ENCODE results near the gene TRABD.

Gene TRABD

DNA sequence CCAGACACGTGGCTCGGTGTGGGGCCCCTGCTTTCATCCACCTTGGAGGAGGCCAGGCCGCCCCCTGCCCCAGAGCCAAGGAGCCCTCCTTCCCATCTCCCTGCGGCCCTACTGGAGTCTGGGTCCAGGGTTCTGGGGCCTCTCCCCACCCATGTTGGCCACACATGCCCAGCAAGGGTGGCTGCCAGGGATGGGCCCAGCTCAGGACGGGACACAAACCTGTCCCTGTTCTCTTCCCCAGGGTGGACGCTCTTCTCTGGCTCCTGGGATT, 10.6 kb upstream of the TRABD start:
- no peak for DNase-seq (ENCODE audit: low read depth)

DNA sequence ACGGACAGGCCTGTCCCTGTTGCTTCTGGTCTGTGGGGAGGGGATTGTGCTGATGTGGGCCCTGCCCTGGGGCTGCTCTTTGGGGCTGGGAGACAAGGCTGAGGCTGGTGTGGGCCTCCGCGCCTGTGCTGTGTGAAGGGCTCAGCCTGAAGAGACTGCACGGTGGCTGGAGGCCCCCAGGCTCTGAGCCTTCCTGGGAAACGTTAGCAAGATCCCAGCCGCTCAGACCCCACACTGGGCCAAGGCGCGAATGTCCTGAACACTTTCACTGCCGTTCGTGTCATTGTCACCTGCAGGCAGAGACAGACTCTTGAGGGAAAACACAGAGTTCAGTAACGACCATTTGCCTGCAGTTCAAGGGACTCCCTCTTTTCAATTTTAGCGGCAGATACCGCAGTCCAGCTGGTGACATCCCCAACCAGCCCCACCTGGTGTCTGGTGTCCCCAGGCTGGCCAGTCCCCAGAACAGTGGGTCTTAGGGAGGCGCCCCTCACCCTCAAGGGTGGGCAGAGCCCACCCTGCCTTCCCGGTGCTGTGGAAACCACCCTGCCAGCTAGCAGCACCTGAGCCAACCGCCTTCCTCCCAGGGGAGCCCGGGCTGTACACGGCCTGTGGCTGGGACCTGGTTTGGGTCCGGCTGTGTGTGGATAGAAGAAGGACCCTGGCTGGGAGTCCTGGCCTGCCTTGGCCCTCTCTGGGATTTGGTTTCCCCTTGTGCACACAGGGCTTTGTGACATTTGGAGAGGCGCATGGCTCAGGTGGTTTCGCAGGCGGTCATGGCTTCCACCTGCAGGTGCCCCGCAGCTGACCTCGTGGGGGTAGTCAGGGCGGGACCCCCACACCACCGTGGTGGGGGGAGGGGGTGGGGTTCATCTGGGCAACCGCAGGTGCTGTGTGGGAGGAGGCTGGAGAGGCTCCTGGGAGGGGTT, 9.5 kb upstream of the TRABD start:
- no peak for DNase-seq (ENCODE audit: low read depth)

DNA sequence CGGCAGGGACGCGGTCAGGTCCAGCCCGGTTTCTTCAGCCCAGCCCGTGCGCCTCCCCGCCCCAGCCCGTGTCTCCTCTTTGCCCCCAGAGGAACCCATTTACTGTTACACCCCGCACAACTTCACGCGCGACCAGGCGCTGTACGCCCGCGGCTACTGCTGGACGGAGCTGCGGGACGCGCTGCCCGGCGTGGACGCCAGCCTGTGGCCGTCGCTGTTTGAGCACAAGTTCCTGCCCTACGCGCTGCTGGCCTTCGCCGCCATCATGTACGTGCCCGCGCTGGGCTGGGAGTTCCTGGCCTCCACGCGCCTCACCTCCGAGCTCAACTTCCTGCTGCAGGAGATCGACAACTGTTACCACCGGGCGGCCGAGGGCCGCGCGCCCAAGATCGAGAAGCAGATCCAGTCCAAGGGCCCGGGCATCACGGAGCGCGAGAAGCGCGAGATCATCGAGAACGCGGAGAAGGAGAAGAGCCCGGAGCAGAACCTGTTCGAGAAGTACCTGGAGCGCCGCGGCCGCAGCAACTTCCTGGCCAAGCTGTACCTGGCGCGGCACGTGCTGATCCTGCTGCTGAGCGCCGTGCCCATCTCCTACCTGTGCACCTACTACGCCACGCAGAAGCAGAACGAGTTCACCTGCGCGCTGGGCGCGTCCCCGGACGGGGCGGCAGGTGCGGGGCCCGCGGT, 8.7 kb upstream of the TRABD start:
- DNase-seq (ENCODE audit: low read depth): no peak

DNA sequence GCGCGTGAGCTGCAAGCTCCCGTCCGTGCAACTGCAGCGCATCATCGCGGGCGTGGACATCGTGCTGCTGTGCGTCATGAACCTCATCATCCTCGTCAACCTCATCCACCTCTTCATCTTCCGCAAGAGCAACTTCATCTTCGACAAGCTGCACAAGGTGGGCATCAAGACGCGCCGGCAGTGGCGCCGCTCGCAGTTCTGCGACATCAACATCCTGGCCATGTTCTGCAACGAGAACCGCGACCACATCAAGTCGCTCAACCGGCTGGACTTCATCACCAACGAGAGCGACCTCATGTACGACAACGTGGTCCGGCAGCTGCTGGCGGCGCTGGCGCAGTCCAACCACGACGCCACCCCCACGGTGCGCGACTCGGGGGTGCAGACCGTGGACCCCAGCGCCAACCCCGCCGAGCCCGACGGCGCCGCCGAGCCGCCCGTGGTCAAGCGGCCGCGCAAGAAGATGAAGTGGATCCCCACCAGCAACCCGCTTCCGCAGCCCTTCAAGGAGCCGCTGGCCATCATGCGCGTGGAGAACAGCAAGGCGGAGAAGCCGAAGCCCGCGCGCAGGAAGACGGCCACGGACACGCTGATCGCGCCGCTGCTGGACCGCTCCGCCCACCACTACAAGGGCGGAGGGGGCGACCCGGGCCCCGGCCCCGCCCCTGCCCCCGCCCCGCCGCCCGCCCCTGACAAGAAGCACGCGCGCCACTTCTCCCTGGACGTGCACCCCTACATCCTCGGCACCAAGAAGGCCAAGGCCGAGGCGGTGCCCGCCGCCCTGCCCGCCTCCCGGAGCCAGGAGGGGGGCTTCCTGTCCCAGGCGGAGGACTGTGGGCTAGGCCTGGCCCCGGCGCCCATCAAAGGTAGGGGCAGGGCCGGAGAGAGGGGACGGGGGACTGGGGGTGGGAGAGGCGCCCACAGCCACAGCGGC, 7.9 kb upstream of the TRABD start:
- no peak for DNase-seq (ENCODE audit: low read depth)

DNA sequence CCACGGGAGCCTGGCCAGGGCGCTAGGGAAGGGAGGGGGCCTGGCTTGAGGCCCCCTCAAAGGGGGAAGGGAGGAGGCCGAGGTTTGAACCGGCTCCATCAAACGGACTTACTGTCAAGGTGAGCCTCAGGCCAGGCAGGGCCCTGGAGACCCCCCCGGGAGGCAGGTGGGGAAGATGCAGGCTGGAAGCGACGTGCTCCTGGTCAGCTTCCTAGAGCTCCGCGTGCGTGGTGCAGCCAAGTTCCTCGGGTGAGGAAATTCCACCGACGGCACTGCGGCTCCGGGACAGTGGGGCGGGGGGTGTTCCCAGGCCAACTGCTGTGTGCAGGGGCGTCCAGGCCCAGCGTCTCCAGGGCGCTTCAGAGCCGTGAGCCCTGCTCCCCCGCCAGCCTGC, 7.2 kb upstream of the TRABD start:
- no peak for DNase-seq (ENCODE audit: low read depth)

DNA sequence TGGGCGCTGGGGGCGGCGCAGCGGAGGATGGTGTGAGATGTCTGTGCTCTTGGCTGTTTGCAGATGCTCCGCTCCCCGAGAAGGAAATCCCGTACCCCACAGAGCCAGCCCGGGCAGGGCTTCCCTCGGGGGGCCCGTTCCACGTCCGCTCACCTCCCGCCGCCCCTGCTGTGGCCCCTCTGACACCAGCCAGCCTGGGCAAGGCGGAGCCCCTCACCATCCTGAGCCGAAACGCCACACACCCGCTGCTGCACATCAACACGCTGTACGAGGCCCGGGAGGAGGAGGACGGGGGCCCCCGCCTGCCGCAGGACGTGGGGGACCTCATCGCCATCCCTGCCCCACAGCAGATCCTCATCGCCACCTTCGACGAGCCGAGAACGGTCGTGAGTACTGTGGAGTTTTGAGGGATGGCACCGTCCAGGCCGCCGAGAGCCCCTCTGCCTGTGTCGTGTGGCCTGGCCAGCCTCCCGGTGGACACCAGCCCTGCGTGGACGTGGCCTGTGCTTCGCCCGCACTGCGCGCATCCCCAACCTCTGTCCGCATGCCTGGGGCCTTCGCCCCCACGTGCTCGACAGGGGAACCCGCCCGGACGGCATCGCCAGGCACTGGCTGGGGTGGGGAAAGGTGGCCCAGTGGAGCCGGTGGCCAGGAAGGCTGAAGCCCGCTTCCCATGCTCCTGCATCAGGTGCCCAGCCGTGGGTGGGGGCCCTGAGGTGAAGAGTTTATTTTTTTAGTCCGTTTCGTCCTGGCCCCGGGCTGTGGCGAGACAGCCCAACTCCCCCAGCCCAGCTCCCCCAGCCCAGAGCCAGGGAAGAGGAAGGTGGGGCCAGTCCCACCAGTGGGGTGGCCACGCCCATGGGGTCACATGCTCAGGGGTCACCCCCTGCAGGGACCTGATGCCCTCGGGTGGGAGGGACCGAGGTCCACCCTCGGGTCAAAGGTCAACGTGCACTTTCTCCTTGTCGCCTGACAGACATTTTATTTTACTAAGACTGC, 6.5 kb upstream of the TRABD start:
- DNase-seq (ENCODE audit: low read depth): no peak

DNA sequence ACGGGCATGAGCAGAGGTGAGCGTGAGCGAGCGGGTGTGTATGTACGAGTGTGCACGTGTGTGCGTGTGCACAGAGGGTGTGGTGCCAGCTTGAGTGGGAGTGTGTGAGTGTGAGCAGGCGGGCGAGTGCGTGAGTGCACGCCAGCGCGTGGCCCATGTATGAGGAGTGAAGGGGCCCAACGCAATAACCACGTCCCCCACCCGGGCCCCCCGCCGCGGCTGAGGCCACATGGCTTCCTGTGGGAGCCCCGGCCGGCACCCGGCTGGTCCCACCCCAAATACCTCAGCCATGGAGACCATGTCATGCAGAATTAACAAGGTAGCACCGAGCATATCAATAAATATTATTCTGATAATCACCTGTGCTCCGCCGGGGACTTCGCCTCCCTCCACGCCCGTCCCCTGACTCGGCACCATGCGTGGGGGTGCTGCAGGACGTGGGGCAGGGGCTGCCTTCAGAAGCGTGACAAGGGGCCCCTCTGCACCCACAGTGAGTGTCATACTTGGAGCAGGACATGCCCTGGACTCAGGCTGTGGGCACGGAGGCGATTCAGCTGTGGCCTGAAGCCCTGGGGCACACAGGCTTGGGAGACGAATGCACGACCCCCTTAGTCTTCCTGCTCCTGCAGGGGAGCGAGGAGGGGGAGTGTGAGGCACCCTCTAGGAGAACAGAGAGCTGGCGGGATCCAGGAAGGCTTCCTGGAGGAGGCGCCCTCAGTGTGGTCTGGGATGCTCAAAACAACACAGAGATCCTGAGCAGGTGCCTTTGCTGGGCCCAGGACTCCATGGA, 5.6 kb upstream of the TRABD start:
- no peak for DNase-seq (ENCODE audit: low read depth)

DNA sequence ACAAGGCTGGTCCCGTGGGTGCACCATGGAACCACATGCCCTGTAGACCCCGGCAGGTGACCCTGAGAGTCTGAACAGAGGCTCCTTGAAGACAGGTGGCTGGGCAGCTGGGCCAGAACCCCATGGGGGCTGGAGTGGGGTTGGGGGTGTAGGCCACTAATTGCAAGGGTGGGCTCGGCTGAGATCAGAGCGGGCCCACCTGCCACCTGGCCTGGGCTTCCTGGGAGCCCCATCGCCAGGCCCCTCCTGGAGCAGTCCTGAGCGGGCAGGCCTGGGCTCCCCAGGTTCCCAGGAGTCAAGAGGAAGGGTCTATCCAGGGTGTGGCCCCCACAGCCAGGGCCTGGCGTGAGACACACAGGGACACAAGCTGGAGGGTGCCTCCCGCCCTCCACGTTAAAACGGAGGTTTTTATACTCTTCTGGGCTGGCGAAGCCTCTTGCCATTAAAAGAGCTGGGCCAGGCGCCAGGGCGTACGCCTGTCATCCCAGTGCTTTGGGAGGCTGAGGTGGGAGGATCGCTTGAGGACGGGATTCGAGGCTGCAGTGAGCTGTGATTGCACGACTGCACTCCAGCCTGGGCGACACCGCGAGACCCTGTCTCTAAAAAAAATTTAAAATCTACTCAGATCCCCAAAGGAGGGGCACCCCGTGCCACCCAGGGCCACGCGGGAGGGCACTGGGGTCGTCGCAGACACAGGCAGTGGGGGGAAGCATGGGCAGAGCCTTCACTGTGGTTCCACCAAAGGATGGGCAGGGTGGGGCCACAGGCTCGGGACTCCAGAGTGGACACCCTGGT, 4.8 kb upstream of the TRABD start:
- DNase-seq (ENCODE audit: low read depth): no peak

DNA sequence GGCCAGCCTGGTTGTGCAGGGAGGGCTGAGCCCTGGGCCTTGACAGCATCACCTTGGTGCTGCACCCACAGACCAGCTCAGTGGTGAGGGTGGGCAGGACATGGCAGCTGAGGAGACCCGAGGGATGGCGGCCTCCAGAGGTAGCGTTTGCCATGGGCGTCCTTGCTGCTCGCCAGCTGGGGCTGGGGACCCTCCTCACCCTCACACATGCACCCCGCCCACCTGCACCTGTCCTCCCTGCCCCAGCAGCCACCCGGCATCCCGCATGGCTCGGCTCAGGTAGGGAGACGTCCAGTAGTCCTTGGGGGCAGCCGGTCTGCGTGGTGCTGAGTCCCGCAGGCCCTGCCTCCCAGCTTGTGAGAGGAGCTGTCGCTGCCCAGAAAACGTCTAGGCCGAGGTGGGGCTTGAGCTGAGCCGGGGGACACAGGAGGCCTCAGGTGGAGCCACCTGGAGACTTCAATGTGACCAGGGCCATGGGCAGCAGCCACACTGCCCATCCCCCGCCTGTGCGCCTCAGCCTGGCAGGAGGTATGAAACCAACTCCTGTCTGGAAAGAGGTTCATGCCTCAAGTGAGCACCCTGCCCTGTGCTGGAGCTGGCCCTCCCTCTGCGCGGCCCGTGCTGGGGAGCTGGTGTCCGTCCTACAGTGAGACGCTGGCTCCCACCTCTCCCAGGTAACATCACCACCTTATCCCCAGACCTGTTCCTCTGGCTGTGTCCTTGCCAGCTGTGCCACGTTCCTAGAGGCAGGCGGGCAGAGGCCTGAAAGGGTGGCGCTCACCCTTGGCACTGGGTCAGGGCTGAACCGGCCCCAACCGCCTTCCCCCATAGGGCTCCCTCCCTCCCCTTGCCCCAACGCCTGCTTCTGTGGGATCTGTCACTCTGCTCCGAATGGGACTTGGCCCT, 3.3 kb upstream of the TRABD start:
- no peak for DNase-seq (ENCODE audit: low read depth)

DNA sequence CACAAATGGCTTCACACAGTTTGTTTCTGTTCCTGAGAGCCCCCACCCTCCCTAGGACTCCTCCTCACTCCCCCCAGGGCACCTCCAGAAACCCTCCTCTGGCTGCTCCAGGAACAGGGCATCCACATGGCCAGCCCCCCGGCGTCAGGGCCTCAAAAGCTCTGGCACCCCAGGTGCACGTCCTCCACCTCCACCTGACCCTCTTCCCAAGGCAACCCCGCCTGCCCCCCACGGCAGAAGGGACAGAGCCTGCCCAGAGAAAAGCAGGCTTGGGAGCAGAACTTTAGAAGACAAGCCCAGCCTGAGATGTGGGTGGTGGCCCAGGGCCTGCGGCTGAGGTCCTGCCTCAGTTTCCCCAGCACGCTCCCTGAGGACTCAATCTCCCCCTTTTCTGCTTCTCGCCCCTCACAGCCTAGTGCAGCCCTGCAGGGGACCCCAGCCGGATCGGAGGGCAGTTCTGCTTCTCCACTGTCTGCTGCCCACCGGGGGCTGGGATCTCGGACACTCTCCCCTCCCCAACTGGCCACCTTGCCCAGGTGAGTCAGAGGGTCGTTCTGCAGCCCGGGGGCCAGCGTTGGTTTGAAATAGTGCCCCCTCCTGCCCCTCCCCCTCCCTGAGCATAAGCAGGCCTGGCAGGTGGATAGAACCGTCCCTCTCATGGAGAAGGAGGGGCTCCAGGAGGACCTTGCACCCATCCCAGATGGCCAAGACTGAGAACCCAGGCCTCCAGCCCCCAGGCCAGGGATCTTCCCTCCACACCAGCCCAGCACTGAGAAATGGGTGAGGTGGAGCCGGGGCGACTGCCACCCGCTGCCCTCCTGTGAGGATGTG, 2.4 kb upstream of the TRABD start:
- DNase-seq (ENCODE audit: low read depth): no peak

DNA sequence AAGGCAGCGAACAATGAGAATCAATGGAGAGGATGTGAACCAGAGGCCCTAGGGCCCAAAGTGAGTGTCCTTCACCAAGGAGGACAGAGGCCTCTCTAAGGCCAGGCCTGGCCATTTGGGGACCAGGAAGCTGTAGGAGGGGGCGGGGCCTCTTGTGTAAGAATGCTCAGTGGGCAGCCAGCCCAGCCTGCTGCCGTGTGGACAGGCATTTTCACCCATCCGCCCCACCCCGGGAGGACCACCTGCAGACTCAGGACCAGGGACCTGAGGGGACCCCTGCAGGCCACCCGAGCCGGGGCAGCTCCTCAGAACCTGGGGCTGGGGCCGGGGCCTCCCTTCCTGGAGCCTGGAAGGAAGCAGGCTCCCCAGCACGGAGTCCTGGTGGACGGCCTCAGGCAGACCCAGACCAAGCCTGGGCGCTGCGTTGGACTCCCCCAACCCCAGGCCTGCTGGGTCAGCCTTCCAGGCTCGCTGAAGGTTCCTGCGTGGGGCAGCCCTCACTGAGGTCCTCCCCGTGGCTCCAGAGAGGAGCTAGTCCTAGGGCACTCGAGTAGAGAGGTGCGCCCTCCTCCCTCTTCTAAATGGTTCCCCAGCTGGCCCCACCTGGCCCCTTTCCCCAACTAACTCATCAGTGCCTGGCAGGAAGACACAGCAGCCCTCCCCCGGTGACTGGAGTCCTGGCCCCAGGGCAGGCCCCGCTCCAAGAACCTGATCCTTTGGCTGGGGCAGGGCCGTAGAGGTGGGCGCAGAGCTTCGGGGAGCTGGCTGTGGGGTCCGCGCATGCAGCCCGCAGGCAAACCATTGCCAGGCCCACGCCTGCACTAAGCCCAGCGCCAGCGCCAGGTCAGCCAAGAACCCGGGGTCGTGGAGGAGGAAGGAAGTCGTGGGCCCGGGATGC, 1.5 kb upstream of the TRABD start:
- no peak for DNase-seq (ENCODE audit: low read depth)

DNA sequence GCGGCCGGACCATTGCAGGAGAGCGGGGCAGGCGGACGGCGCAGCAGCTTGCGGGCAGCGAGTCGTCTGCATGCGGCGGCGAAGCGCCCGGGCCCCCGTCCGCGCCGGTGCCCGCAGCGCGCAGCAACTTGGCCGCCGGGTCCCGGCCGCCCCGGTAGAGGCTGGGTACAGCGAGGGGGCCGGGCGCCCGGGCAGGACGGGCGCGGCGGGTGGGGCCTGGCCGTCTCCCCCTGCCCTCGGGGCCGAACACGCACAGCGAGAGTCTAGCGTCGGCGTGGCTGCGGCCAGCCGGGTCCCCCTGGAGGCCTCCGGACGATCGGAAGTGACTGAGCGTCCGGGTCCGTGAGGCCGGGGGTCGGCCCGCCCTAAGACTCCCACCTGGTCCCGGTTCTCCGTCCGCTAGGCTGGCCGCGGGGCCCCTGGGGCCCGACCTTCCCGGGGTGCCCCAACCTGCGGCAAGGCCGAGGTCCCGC, 775 bp upstream of the TRABD start:
- no peak for DNase-seq (ENCODE audit: low read depth)

DNA sequence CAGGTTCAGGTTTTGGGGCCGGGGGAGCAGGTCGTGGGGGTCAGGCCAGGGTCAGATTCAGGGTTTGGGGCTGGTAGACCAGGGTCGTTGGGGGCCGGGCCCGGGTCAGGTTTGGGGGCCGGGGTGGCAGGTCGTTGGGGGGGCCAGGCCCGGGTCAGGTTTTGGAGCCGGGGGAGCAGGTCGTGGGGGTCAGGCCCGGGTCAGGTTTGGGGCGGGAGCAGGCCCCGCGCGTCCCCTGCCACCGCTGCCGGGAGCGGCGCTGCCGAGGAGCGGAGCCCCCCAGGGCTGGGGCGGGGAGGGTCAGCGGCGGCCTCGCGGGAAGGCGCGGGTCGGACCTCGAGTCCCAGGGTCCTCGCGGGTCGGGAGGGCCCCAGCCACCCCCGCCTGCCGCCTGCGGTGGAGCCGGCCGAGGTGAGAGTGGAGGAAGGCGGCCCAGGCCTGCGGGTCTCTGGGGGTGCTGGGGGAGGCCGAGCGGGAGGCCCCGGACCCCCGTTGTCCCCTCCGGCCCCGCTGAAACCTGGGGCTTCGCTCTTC, 535 bp downstream of the TRABD start:
- no peak for DNase-seq (ENCODE audit: low read depth)

DNA sequence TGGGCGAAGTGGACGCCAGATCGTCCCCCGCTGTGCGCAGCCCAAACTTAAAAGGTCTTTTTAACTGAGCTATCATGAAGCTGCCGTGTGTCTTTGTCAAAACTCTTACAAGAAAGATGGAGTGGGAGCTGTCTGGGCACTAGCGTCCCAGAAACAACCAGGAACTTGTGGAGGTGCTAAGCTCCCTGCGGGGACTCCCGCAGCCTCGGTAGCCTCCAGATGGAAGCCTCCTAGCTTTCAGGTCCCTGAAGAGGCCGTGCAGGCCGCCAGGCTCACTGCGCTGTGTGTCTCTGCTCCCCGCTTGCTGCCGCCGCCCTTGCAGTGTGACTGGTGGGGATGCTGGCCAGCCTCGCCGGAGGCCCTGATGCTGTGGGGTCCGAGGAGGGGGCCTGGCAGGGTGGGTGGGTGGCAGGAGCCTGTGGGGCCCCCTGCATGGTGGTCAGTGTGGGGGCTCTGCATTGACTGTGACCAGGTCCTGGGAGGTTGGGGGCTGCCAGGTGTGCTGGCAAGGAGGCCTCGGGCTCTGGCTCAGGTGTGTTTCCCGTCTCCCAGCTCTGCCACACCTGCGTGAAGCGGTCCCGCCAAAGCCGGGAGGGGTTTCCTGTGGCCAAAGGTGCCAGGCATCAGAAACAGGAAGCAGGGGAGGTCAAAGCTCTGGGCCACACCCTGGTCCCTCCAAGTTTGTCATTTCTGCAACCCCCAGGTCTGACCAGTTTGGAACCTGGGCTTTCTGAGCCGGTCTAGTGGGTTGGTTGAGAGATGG, 1.2 kb downstream of the TRABD start:
- DNase-seq (ENCODE audit: low read depth): no peak

DNA sequence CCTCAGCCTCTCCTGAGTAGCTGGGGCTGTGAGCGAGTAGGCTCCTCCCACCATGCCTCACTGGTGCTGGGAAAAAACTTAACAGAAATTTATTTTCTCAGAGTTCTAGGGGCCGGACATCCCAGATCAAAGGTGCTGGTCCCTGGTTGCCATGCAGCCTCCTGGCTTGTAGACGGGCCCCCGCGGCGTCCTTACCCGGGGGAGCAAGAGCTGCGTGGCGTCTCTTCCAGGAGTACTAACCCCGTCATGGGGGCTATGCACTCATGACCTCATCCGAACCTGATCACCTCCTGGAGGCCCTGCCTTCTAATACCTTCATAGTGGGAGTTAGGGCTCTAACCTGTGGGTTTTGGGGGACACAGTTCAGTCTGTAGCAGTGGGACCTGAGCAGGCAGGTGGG, 2.6 kb downstream of the TRABD start:
- DNase-seq (ENCODE audit: low read depth): no peak
